NCI-H345 treated with DMSO at 0.1 percent for 48 hours (cell line): Measurements from ENCODE around the gene ASGR2.

Experiments used
- DNase-seq: peaks from one replicate; lab custom pipeline; 2025; ENCODE audit not compliant: unreplicated experiment; lab: John Stamatoyannopoulos, UW

The ASGR2 gene

DNA sequence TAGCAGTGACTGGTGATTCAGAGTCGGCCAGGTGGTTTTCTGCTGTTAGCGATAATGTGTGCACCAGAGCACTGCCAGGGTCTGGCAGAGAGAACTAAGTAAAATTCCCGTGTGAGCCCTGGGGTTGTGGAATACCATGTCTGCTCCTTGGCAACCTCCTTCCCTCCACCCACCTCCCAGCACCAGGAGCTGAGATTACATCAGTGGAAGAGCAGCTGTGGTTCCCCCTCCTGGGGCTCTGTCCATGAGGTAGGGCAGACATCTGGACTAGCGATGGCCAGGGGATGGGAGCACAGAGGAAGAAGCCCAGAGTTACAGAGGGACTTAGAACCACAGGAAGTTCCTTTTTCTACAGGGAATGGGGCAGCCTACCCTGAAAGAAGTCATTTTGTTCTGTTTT lies 50.4 kb downstream of the ASGR2 start:
- DNase-seq: no peak

DNA sequence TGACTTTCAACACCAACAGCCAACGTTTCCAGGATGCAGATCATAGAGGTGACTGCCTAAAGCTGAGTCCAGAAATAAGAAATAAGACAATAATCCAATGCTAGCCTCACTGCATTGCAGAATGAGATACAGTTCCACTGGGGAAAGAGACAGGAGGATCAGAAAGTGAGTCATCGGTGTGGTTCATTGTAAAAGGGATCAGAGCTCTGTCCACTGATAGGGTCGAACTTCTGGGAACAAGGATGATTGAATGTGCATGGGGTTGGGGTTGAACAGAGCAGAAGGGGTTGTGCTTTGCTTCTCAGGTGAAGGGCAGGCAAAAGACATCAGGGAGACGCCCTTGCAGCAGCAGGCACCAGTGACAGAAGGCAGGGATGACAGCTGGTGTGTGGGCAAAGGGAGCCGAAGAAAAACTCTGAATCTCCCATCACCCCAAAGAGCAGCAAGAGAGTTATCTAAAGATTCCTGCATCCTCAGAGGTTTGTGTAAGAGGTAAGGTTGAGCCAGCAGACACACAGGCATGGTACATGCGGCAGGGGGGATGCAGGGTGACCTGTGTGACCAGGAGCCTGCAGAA lies 51.0 kb downstream of the ASGR2 start:
- DNase-seq: no peak

DNA sequence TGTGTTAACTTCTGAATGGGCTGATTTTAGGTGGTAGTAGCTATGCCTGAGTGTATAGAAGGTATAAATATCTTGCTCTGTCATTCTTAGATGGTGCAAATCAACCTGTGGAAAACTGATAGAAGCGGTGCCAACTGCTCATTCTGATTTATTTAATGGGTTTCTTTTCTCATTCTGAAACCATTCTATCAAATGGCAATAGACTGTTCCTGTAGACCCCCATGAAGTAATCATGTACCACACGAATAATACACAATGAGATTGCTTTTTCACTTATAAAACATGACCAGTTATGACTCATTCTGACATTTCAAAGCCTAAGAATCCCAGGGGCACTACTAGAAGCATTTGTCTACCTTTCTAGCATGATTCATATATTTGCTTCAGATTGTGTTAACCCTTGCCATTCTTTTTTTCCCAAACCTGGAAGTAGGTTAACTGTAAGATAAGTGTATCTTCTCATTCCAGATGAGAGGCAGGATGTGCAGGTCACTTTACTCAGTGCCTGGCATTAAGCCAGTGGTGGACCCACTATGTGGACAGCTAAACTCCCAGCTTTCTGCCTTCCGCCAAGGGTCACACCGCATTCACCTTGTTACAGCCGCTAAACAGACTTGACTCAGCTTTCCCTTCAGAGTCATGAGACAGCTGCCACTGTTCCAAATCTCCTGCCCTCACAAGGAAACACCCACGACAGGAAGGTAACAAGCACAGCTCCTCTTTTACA lies 54.3 kb downstream of the ASGR2 start:
- no peak for DNase-seq

DNA sequence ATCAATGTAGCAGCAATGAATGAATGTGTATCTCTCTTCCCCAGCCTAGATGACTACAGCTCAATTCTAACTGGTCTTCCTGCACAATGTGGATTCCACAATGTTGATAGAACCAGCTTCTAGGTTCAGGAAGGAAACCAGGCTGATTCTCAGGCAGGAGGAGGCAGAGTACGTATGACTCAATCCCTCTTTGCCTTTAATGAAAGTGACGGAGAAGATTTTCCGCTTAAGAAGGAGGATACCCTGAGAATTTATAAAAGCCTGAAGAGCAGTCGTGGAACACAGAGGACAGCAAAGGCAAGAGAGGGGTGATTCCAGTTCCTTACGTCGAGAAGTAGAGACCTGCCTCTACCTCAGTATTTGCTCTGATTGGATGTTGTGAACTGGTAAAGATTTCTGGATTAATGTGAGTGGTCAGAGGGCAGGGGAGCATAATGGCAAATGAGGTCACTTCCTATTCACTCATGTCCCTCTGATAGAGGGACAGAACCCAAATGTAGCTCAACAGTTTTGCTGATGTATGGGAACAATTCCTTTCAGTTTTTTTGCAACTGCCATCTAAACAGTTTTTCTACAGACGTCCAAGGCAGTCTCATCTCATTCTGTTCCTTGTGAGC lies 55.7 kb downstream of the ASGR2 start:
- DNase-seq: no peak

DNA sequence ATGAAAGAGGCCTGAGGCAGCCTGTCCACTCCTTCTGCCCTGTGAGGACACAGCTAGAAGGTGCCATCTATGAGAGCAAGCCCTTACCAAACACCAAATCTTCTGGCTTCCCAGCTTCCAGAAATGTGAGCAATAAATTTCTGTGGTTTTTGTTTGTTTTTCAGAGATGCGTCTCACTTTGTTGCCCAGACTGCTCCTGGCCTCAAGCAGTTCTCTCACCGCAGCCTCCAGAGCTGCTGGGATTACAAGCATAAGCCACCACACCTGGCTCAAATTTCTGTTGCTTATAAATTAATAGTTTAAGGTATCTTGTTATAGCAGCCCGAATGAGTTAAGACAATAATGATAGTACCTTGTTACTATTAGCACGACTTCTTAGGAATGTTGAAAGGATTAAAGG lies 58.2 kb downstream of the ASGR2 start:
- DNase-seq: no peak
